Astrocyte (in vitro differentiated cells and primary cell): ENCODE data around the gene SENP2.

Experiments
- EZH2 ChIP-seq: IDR thresholded peaks from 2 replicates; pipeline ENCODE4 v1.6.1; 2012; ENCODE audit warnings: mild to moderate bottlenecking, low read length, inconsistent platforms; ENCODE audit not compliant: insufficient read depth
- TF ChIP-seq, protein P1 (sequence below): IDR thresholded peaks from 2 replicates; pipeline ENCODE4 v1.5.1; 2011; ENCODE audit warnings: low read depth, mild to moderate bottlenecking, inconsistent platforms, low read length, moderate library complexity; ENCODE audit not compliant: insufficient read depth

DNA sequence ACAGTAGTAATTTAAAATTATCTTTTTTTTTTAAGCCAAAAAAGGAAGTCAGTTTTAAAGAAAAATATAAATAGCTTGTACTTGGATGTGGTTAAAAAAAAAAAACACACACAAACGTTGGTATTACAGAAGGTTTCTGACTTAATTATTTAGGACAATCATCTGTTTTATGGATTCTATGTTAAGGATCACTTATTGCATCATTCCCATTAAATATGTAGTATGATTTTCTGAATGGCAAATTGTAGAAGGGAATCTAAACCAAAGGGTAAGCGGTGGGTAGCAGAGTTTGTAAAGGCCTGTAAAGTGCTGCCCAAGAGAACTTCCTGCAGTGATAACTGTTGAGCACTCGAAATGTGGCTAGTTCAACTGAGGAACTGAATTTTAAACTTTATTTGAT, 8.0 kb downstream of the SENP2 start:
- no peak for TF ChIP-seq EZH2
- TF ChIP-seq, protein P1, sequence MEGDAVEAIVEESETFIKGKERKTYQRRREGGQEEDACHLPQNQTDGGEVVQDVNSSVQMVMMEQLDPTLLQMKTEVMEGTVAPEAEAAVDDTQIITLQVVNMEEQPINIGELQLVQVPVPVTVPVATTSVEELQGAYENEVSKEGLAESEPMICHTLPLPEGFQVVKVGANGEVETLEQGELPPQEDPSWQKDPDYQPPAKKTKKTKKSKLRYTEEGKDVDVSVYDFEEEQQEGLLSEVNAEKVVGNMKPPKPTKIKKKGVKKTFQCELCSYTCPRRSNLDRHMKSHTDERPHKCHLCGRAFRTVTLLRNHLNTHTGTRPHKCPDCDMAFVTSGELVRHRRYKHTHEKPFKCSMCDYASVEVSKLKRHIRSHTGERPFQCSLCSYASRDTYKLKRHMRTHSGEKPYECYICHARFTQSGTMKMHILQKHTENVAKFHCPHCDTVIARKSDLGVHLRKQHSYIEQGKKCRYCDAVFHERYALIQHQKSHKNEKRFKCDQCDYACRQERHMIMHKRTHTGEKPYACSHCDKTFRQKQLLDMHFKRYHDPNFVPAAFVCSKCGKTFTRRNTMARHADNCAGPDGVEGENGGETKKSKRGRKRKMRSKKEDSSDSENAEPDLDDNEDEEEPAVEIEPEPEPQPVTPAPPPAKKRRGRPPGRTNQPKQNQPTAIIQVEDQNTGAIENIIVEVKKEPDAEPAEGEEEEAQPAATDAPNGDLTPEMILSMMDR, result no peak
